Vagina (tissue), 2 donors: ENCODE measurements around the gene ARHGAP24. TPM values are rescaled to one million over a fixed set of nuclear protein-coding genes. Genes with fewer than 3 reads are reported as not detected.

ENCODE experiments used
- DNase-seq, 2 donors: peaks; one replicate each; pipeline ENCODE4 v3.0.0-alpha.2; 2017; ENCODE audit errors: extremely low spot score in 2 of 2
- H3K27ac ChIP-seq: fragments of 200-600 bp; sonication (generic); one replicate; pipeline ENCODE4 v1.5.1; 2019
- H3K27me3 ChIP-seq: fragments of 200-600 bp; sonication (generic); one replicate; pipeline ENCODE4 v1.5.1; 2019
- H3K36me3 ChIP-seq, 2 donors: fragments of 200-600 bp; sonication (generic); one replicate each; pipeline ENCODE4 v1.5.1; 2017 to 2019
- H3K4me1 ChIP-seq: fragments of 200-600 bp; sonication (generic); one replicate; pipeline ENCODE4 v1.5.1; 2019
- H3K4me3 ChIP-seq, 2 donors: fragments of 200-600 bp; sonication (generic); 1 replicate in 1 of 2; 2 replicates in 1 of 2; pipeline ENCODE4 v1.5.1; 2016 to 2019
- H3K9me3 ChIP-seq: fragments of 200-600 bp; sonication (generic); one replicate; pipeline ENCODE4 v1.5.1; 2019
- CTCF ChIP-seq, 3 experiments: fragments of 450-650 bp in 2 of 3; fragments of 200-600 bp in 1 of 3; sonication (generic) in 1 of 3; IDR thresholded peaks; one replicate each; pipeline ENCODE4 v1.5.1; 2017 to 2019; ENCODE audit warnings: antibody characterized with exemption in 3 of 3, mild to moderate bottlenecking in 2 of 3, moderate library complexity in 2 of 3
- POLR2A ChIP-seq, 2 donors: fragments of 450-650 bp; IDR thresholded peaks; one replicate each; pipeline ENCODE4 v1.6.1; 2017; ENCODE audit warnings: antibody characterized with exemption in 2 of 2, mild to moderate bottlenecking in 2 of 2, moderate library complexity in 2 of 2
- POLR2AphosphoS5 ChIP-seq, 2 donors: sonication (generic); formaldehyde crosslinking; IDR thresholded peaks; one replicate each; pipeline ENCODE4 v1.9.0; 2017; ENCODE audit warnings: antibody characterized with exemption in 2 of 2, mild to moderate bottlenecking in 2 of 2, low read depth in 1 of 2; ENCODE audit not compliant: insufficient read depth in 1 of 2
- intact Hi-C: fragments of 100-400 bp; cut with DNase I; formaldehyde crosslinking; loops from one replicate; pipeline ENCODE4 v1.15.1; 2023
- total RNA-seq: library from RNA; depleted of rRNA; stranded (reverse); fragments of >200 nt; gene quantifications from one replicate; pipeline ENCODE4 v1.2.3, GENCODE V29; 2016

The ARHGAP24 gene
- total RNA-seq, 1 donor from 2014 or later, result 40.0 TPM

GRCh38 chr4:85783900-85784299 is 308.9 kb downstream of the ARHGAP24 start:
- intact Hi-C loops, result no loop called here
- TF ChIP-seq POLR2A (IDR thresholded peaks at IDR 0.05) (no peak), CTCF (IDR thresholded peaks at IDR 0.05) (no peak), POLR2AphosphoS5 (IDR thresholded peaks at IDR 0.05; ENCODE audit: insufficient read depth in 1 of 2, low read depth in 1 of 2) (no peak)
- peaks cover 29% of the 10 kb centered on the region for H3K4me1 ChIP-seq
- H3K36me3 ChIP-seq, result no peaks in the 10 kb centered on the region
- H3K9me3 ChIP-seq, result no peaks in the 10 kb centered on the region
- H3K27ac ChIP-seq, result no peak overlapping the region
- H3K4me3 ChIP-seq, result no peak overlapping the region
- H3K27me3 ChIP-seq, result no peaks in the 10 kb centered on the region
- no peak for DNase-seq

GRCh38 chr4:85784348-85784747 is 309.4 kb downstream of the ARHGAP24 start:
- H3K27me3 ChIP-seq, result no peaks in the 10 kb centered on the region
- no peak overlapping the region for H3K27ac ChIP-seq
- no peak for DNase-seq
- no peaks in the 10 kb centered on the region for H3K36me3 ChIP-seq
- no peak for TF ChIP-seq CTCF (IDR thresholded peaks at IDR 0.05)
- no peak for TF ChIP-seq POLR2A (IDR thresholded peaks at IDR 0.05)
- TF ChIP-seq POLR2AphosphoS5 (IDR thresholded peaks at IDR 0.05; ENCODE audit: insufficient read depth in 1 of 2, low read depth in 1 of 2), result no peak
- no peaks in the 10 kb centered on the region for H3K9me3 ChIP-seq
- no peak overlapping the region for H3K4me3 ChIP-seq
- H3K4me1 ChIP-seq, result peaks cover 24% of the 10 kb centered on the region
- intact Hi-C loops, result no loop called here

- no peaks in the 10 kb centered on the region for H3K36me3 ChIP-seq
- no peak overlapping the region for H3K4me3 ChIP-seq
- TF ChIP-seq POLR2A (IDR thresholded peaks at IDR 0.05), result no peak
- TF ChIP-seq POLR2AphosphoS5 (IDR thresholded peaks at IDR 0.05; ENCODE audit: insufficient read depth in 1 of 2, low read depth in 1 of 2), result no peak
- no peak for TF ChIP-seq CTCF (IDR thresholded peaks at IDR 0.05)
- H3K9me3 ChIP-seq, result no peaks in the 10 kb centered on the region
- no peaks in the 10 kb centered on the region for H3K27me3 ChIP-seq
- intact Hi-C loops, result no loop called here
- DNase-seq, result no peak
- peaks cover 22% of the 10 kb centered on the region for H3K4me1 ChIP-seq
- H3K27ac ChIP-seq, result no peak overlapping the region
Observed at GRCh38 chr4:85784947-85785346, 310.0 kb downstream of the ARHGAP24 start.

GRCh38 chr4:85787133-85787532 is 312.2 kb downstream of the ARHGAP24 start:
- DNase-seq, result no peak
- no peak for TF ChIP-seq POLR2AphosphoS5 (IDR thresholded peaks at IDR 0.05; ENCODE audit: insufficient read depth in 1 of 2, low read depth in 1 of 2)
- TF ChIP-seq CTCF (IDR thresholded peaks at IDR 0.05), result no peak
- no peak for TF ChIP-seq POLR2A (IDR thresholded peaks at IDR 0.05)
- H3K27ac ChIP-seq, result peak overlapping the region; percentile 27
- no peaks in the 10 kb centered on the region for H3K27me3 ChIP-seq
- intact Hi-C loops, result no loop called here
- peaks cover 32% of the 10 kb centered on the region for H3K4me1 ChIP-seq
- H3K9me3 ChIP-seq, result no peaks in the 10 kb centered on the region
- no peaks in the 10 kb centered on the region for H3K36me3 ChIP-seq
- H3K4me3 ChIP-seq, result no peak overlapping the region

- Histone ChIP-seq H3K4me1 (peaks cover 42% of the 10 kb centered on the region), H3K27ac (no peak overlapping the region)
- intact Hi-C loops, result no loop called here
Observed at GRCh38 chr4:85788604-85789003, 313.7 kb downstream of the ARHGAP24 start.

More at GRCh38 chr4:85788604-85789003, 313.7 kb downstream of the ARHGAP24 start:
- no peaks in the 10 kb centered on the region for H3K36me3 ChIP-seq
- no peak for DNase-seq
- no peaks in the 10 kb centered on the region for H3K27me3 ChIP-seq
- no peaks in the 10 kb centered on the region for H3K9me3 ChIP-seq
- TF ChIP-seq POLR2AphosphoS5 (IDR thresholded peaks at IDR 0.05; ENCODE audit: insufficient read depth in 1 of 2, low read depth in 1 of 2) (no peak), CTCF (IDR thresholded peaks at IDR 0.05) (no peak), POLR2A (IDR thresholded peaks at IDR 0.05) (no peak)
- H3K4me3 ChIP-seq, result no peak overlapping the region
